ENCODE data around the gene RPRM.
"Not testable (repeated sequence)": the region's sequence is repeated elsewhere in the genome, so short reads cannot be mapped to it uniquely, and the experiment has no call there.

Gene RPRM

GRCh38 chr2:153455403-153455802, 23.2 kb downstream of the RPRM start:
- DNase-seq, result no peak

- DNase-seq, result no peak
Measured at GRCh38 chr2:153451611-153452010, 27.0 kb downstream of the RPRM start.

GRCh38 chr2:153443106-153443505, 35.5 kb downstream of the RPRM start:
- no peak for DNase-seq

DNA sequence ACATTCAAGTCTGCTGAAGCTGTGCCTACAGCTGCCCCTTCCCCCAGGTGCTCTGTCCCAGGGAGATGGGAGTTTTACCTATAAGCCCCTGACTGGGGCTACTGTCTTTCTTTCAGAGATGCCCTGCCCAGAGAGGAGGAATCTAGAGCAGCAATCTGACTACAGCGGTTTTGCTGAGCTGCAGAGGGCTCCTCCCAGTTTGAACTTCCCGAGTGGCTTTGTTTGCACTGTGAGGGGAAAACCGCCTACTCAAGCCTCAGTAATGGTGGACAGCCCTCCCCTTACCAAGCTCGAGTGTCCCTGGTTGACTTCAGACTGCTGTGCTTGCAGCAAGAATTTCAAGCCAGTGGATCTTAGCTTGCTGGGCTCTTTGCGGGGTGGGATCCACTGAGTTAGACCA, 35.9 kb downstream of the RPRM start:
- not testable (repeated sequence) for DNase-seq

DNA sequence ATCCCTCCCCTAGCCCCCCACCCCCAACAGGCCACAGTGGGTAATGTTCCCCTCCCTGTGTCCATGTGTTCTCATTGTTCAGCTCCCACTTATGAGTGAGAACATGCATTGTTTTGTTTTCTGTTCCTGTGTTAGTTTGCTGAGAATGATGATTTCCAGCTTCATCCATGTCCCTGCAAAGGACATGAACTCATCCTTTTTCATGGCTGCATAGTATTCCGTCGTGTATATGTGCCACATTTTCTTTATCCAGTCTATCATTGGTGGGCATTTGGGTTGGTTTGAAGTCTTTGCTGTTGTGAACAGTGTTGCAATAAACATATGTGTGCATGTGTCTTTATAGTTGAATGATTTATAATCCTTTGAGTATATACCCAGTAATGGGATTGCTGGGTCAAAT, 38.5 kb downstream of the RPRM start:
- not testable (repeated sequence) for DNase-seq

DNA sequence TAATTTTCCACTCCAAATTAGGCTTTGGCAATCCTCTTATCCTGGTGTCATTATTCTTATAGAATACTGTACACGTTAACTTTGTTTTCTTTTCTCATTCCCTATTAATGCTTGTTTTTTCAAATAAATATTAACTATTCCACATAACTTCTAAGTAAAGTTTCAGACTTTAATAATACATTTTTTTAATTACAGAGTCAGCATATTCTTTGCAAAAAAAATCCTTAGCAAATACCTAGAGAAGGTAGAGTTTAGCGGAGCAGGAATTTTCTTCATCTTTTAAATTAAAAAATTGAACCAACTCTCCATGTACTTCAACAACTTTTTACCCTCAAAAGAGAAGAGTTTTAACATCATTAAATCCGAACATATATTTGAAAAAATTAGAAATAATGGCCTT, 45.2 kb downstream of the RPRM start:
- no peak for DNase-seq

DNA sequence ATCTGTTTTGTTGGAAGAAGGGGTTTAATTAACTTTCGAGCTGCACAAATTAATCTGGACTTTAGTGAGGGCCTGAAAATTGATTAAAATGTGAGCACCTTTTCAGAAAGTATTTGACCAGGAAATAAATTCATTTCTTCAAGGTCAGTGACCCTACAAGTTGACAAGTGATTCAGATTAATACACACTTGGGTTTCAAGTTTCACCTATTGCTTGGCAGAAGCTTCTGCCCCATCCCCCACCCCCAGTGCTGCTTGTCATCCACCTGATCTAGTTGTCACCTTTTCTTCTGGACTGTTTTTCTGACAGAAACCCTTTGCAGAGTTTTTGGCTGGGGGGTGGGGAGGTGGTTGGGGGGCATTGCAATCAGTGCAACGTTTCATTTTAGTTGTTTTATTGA, 46.2 kb downstream of the RPRM start:
- DNase-seq, result no peak

DNA sequence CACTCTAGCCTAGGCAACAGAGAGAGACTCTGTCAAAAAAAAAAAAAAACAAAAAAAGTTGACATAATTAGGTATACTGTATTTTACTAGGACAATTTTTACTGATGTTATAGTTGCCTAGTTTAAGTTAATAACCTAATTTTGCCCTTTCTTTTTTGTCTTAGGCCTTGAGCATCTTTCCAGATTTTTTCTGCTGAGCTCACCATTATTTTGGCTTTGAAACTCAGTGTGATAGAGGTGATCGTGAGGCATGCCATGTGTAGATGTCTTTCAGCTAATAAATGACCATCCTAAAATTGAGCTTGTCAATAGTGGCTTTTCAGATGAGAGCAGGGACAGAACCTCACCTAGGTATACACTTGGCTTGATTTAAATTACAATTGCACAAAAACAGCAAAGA, 47.4 kb downstream of the RPRM start:
- no peak for DNase-seq

All from NCI-H748 treated with DMSO at 0.1 percent for 48 hours (cell line).